CD4-positive, CD25-positive, alpha-beta regulatory T cell (primary cell): ENCODE measurements around the gene DPAGT1. TPM values are rescaled to one million over a fixed set of nuclear protein-coding genes. Genes with fewer than 3 reads are reported as not detected.

Source experiments
- ATAC-seq, 2 donors: fragments of 150-1000 bp; cut with Tn5 transposase; one replicate each; pipeline ENCODE4 v1.10.0; 2021; ENCODE audit warnings: low read depth in 2 of 2, moderate number of reproducible peaks in 2 of 2, moderate library complexity in 1 of 2
- DNase-seq, 3 donors: peaks; one replicate each; pipeline versions ENCODE4 v3.0.0 to v3.0.0-alpha.2; 2012 to 2022; ENCODE audit warnings: mixed read lengths in 1 of 3
- H3K27ac ChIP-seq: one replicate; pipeline ENCODE4 v1.7.0; 2013; ENCODE audit warnings: mild to moderate bottlenecking, low read length; ENCODE audit not compliant: insufficient read depth, poor library complexity, severe bottlenecking
- H3K27me3 ChIP-seq: one replicate; pipeline ENCODE4 v1.7.0; 2013; ENCODE audit warnings: low read length; ENCODE audit not compliant: control insufficient read depth, insufficient read depth
- H3K36me3 ChIP-seq: one replicate; pipeline ENCODE4 v1.7.0; 2013; ENCODE audit warnings: mild to moderate bottlenecking, low read length, moderate library complexity; ENCODE audit not compliant: control insufficient read depth, insufficient read depth
- H3K4me1 ChIP-seq: 2 replicates; pipeline ENCODE4 v1.7.0; 2013; ENCODE audit warnings: mild to moderate bottlenecking, low read length; ENCODE audit not compliant: insufficient read depth, control insufficient read depth, poor library complexity, severe bottlenecking
- H3K4me3 ChIP-seq: one replicate; pipeline ENCODE4 v1.7.0; 2013; ENCODE audit warnings: low read depth, mild to moderate bottlenecking, low read length, moderate library complexity
- H3K9me3 ChIP-seq, 2 experiments: 1 replicate in 1 of 2; 2 replicates in 1 of 2; pipeline ENCODE4 v1.7.0; 2013; ENCODE audit warnings: low read length in 2 of 2, mild to moderate bottlenecking in 1 of 2, moderate library complexity in 1 of 2; ENCODE audit not compliant: control insufficient read depth in 2 of 2
- H3K27ac Mint-ChIP-seq, 3 donors: one replicate each; pipeline ENCODE4 v1.8.0; 2020 to 2022; ENCODE audit warnings: mild to moderate bottlenecking in 3 of 3, mixed read lengths in 3 of 3, moderate library complexity in 2 of 3
- H3K27me3 Mint-ChIP-seq: one replicate; pipeline ENCODE4 v1.8.0; 2022; ENCODE audit warnings: mild to moderate bottlenecking, mixed read lengths
- H3K36me3 Mint-ChIP-seq: one replicate; pipeline ENCODE4 v1.8.0; 2020; ENCODE audit warnings: mixed read lengths
- H3K4me1 Mint-ChIP-seq, 4 donors: one replicate each; pipeline ENCODE4 v1.8.0; 2020 to 2022; ENCODE audit warnings: mixed read lengths in 4 of 4, mild to moderate bottlenecking in 1 of 4
- H3K4me3 Mint-ChIP-seq, 4 donors: one replicate each; pipeline ENCODE4 v1.8.0; 2020 to 2022; ENCODE audit warnings: mild to moderate bottlenecking in 4 of 4, mixed read lengths in 4 of 4, moderate library complexity in 3 of 4
- H3K9me3 Mint-ChIP-seq, 7 donors: one replicate each; pipeline ENCODE4 v1.8.0; 2020 to 2022; ENCODE audit warnings: mixed read lengths in 7 of 7, mild to moderate bottlenecking in 3 of 7, moderate library complexity in 2 of 7
- polyA plus RNA-seq, 4 donors: library from polyadenylated mRNA; unstranded; fragments of 300-500 nt; fragmentation: Illumina TruSeq; gene quantifications; one replicate each; pipeline ENCODE4 v1.2.3, GENCODE V29; 2021
- total RNA-seq: library from RNA; stranded (reverse); gene quantifications from one replicate; pipeline ENCODE4 v1.2.3, GENCODE V29; 2022

DPAGT1 gene
- total and polyA plus RNA-seq, 5 donors from 2014 or later: 22.5 to 35.2 (median 31.2) TPM

- H3K27ac ChIP-seq: peak within 1 kb of the TSS; percentile 86
- no peaks in the 10 kb centered on the region for H3K27me3 ChIP-seq
- peaks cover 17% of the 10 kb centered on the region for H3K36me3 Mint-ChIP-seq
- peak; percentile 88 to 95 (median 90) for DNase-seq
- no peaks in the 10 kb centered on the region for H3K9me3 ChIP-seq
- H3K4me3 ChIP-seq: peak within 1 kb of the TSS; percentile 94
- H3K4me1 ChIP-seq: peaks cover 10% of the 10 kb centered on the region
- H3K4me3 Mint-ChIP-seq: peak within 1 kb of the TSS; percentile 87 to 97 (median 94)
- H3K36me3 ChIP-seq: peaks cover 20% of the 10 kb centered on the region
- H3K4me1 Mint-ChIP-seq: peaks cover 7 to 31% (median 23%) of the 10 kb centered on the region in 4 donors
- peak; percentile 89 to 92 for ATAC-seq
- H3K27me3 Mint-ChIP-seq: peaks cover 4% of the 10 kb centered on the region
- no peaks in the 10 kb centered on the region for H3K9me3 Mint-ChIP-seq
- peak within 1 kb of the TSS; percentile 86 to 97 (median 95) for H3K27ac Mint-ChIP-seq
Measured at GRCh38 chr11:119084663-119085436, 16.8 kb downstream of the DPAGT1 start, which contains the start of gene HMBS. Gene HMBS, plus strand, starts transcription at chr11:119084881. Its CDS starts 153 bp downstream, at chr11:119085034.

- H3K4me3 Mint-ChIP-seq: peak overlapping the region in 1 of 4 donors; percentile 29
- peaks cover 51% of the 10 kb centered on the region for H3K36me3 ChIP-seq
- H3K27me3 Mint-ChIP-seq: peaks cover 4% of the 10 kb centered on the region
- H3K4me1 ChIP-seq: peaks cover 10% of the 10 kb centered on the region
- no peak overlapping the region for H3K27ac Mint-ChIP-seq
- H3K9me3 Mint-ChIP-seq: no peaks in the 10 kb centered on the region
- DNase-seq (no peak), ATAC-seq (no peak)
- no peaks in the 10 kb centered on the region for H3K9me3 ChIP-seq
- H3K27ac ChIP-seq: no peak overlapping the region
- H3K27me3 ChIP-seq: no peaks in the 10 kb centered on the region
- H3K4me3 ChIP-seq: no peak overlapping the region
- H3K36me3 Mint-ChIP-seq: peaks cover 31% of the 10 kb centered on the region
- H3K4me1 Mint-ChIP-seq: peaks cover 0 to 23% (median 16%) of the 10 kb centered on the region in 4 donors
Measured at GRCh38 chr11:119081682-119082260, 19.9 kb downstream of the DPAGT1 start.

GRCh38 chr11:119078675-119079420 lies 22.8 kb downstream of the DPAGT1 start:
- peaks cover 66% of the 10 kb centered on the region for H3K36me3 ChIP-seq
- no peaks in the 10 kb centered on the region for H3K27me3 ChIP-seq
- no peaks in the 10 kb centered on the region for H3K4me1 ChIP-seq
- H3K4me3 ChIP-seq: no peak overlapping the region
- H3K9me3 ChIP-seq: no peaks in the 10 kb centered on the region
- peaks cover 35% of the 10 kb centered on the region for H3K36me3 Mint-ChIP-seq
- H3K27me3 Mint-ChIP-seq: no peaks in the 10 kb centered on the region
- H3K9me3 Mint-ChIP-seq: no peaks in the 10 kb centered on the region
- ATAC-seq (no peak), DNase-seq (no peak)
- no peak overlapping the region for H3K27ac ChIP-seq
- H3K4me3 Mint-ChIP-seq: no peak overlapping the region
- no peak overlapping the region for H3K27ac Mint-ChIP-seq
- H3K4me1 Mint-ChIP-seq: peaks cover 0 to 5% (median 0%) of the 10 kb centered on the region in 4 donors

- DNase-seq (no peak), ATAC-seq (no peak)
- H3K4me1 Mint-ChIP-seq: peaks cover 0 to 6% (median under 1%) of the 10 kb centered on the region in 4 donors
- H3K36me3 Mint-ChIP-seq: peaks cover 42% of the 10 kb centered on the region
- H3K9me3 Mint-ChIP-seq: no peaks in the 10 kb centered on the region
- Histone ChIP-seq H3K4me1 (no peaks in the 10 kb centered on the region), H3K9me3 (no peaks in the 10 kb centered on the region), H3K36me3 (peaks cover 76% of the 10 kb centered on the region), H3K4me3 (no peak overlapping the region), H3K27me3 (no peaks in the 10 kb centered on the region), H3K27ac (no peak overlapping the region)
- no peaks in the 10 kb centered on the region for H3K27me3 Mint-ChIP-seq
- H3K27ac Mint-ChIP-seq: no peak overlapping the region
- no peak overlapping the region for H3K4me3 Mint-ChIP-seq
Measured at GRCh38 chr11:119077839-119078238, 23.8 kb downstream of the DPAGT1 start.

GRCh38 chr11:119067371-119068222 lies 34.1 kb downstream of the DPAGT1 start, which contains the start of gene VPS11:
Gene VPS11, plus strand, starts transcription at chr11:119067818. Its CDS starts 6 bp downstream, at chr11:119067824.
- Histone ChIP-seq H3K27ac (peak within 1 kb of the TSS; percentile 95), H3K4me1 (peaks cover 37% of the 10 kb centered on the region), H3K27me3 (no peaks in the 10 kb centered on the region), H3K9me3 (no peaks in the 10 kb centered on the region), H3K36me3 (peaks cover 18% of the 10 kb centered on the region), H3K4me3 (peak within 1 kb of the TSS; percentile 98)
- no peaks in the 10 kb centered on the region for H3K9me3 Mint-ChIP-seq
- ATAC-seq (peak; percentile 96 to 99), DNase-seq (peak; percentile 96 to 99 (median 99))
- H3K27ac Mint-ChIP-seq: peak within 1 kb of the TSS; percentile 97 to 99 (median 98)
- no peaks in the 10 kb centered on the region for H3K27me3 Mint-ChIP-seq
- peaks cover 25% of the 10 kb centered on the region for H3K36me3 Mint-ChIP-seq
- peaks cover 12 to 53% (median 32%) of the 10 kb centered on the region in 4 donors for H3K4me1 Mint-ChIP-seq
- H3K4me3 Mint-ChIP-seq: peak within 1 kb of the TSS; percentile 88 to 95 (median 94)

- DNase-seq (peak in 2 of 3 donors; percentile 56 to 77), ATAC-seq (no peak)
- Histone ChIP-seq H3K36me3 (peaks cover 4% of the 10 kb centered on the region), H3K27me3 (no peaks in the 10 kb centered on the region), H3K27ac (peak overlapping the region; percentile 27), H3K9me3 (no peaks in the 10 kb centered on the region), H3K4me3 (no peak overlapping the region), H3K4me1 (peaks cover 37% of the 10 kb centered on the region)
- Mint-ChIP-seq H3K27ac (peak overlapping the region in 2 of 3 donors; percentile 73 to 88), H3K4me3 (peak overlapping the region; percentile 44 to 86 (median 74)), H3K27me3 (no peaks in the 10 kb centered on the region), H3K9me3 (no peaks in the 10 kb centered on the region), H3K36me3 (peaks cover 11% of the 10 kb centered on the region), H3K4me1 (peaks cover 12 to 52% (median 28%) of the 10 kb centered on the region in 4 donors)
Measured at GRCh38 chr11:119065369-119065768, 36.3 kb downstream of the DPAGT1 start.

- Histone ChIP-seq H3K27ac (no peak overlapping the region), H3K4me1 (peaks cover 25% of the 10 kb centered on the region), H3K9me3 (no peaks in the 10 kb centered on the region), H3K4me3 (no peak overlapping the region), H3K36me3 (no peaks in the 10 kb centered on the region), H3K27me3 (no peaks in the 10 kb centered on the region)
- peaks cover 12 to 39% (median 24%) of the 10 kb centered on the region in 4 donors for H3K4me1 Mint-ChIP-seq
- H3K27ac Mint-ChIP-seq: no peak overlapping the region
- H3K4me3 Mint-ChIP-seq: peak overlapping the region in 1 of 4 donors; percentile 3
- peaks cover 5% of the 10 kb centered on the region for H3K36me3 Mint-ChIP-seq
- DNase-seq: no peak
- no peaks in the 10 kb centered on the region for H3K9me3 Mint-ChIP-seq
- no peak for ATAC-seq
- no peaks in the 10 kb centered on the region for H3K27me3 Mint-ChIP-seq
Measured at GRCh38 chr11:119062779-119063178, 38.9 kb downstream of the DPAGT1 start.
